Measurements from ENCODE around the gene C1QTNF9.

C1QTNF9 gene

GRCh38 chr13:24293746-24294145, 15.6 kb upstream of the C1QTNF9 start:
- FAIRE-seq = no peak
- TF ChIP-seq CTCF (IDR thresholded peaks at IDR 0.05; ENCODE audit: insufficient read depth, missing control alignments) = no peak
- DNase-seq (ENCODE audit: insufficient read length, low spot score) = no peak

DNA sequence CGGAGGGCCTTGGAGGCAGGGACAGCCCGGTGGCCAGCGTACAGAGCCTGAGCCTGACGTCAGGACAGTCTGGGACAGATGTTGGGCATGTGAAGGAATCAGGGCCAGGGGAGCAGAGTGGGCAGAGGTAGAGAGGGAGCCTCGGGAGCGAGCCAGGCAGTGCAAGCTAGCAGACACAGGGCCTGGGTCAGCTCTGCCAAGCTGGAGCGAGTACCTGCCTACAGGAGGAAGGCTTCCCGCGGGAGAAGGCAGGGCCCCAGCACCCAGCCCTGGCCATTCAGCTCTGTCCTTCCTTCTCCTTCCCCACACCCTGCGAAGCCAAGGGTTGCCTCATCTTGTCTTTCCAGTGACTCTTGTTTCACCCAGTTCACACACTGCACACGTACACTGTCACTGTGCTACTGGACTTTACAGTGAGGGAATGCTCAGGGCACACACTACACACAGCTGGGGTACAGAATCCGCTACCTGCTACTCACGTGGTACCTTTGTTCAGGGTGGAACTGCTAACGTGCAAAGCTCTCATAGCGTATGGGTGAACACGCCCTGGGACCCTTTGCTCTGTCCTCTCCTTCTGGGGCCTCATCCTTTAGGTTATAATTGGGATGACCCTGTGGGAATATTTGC, 9.8 kb upstream of the C1QTNF9 start:
- DNase-seq (ENCODE audit: insufficient read length, low spot score) (no peak), FAIRE-seq (no peak)
- no peak for TF ChIP-seq CTCF (IDR thresholded peaks at IDR 0.05; ENCODE audit: insufficient read depth, missing control alignments)

GRCh38 chr13:24301434-24301833, 7.9 kb upstream of the C1QTNF9 start:
- DNase-seq (ENCODE audit: insufficient read length, low spot score) (no peak), FAIRE-seq (no peak)
- no peak for TF ChIP-seq CTCF (IDR thresholded peaks at IDR 0.05; ENCODE audit: insufficient read depth, missing control alignments)

DNA sequence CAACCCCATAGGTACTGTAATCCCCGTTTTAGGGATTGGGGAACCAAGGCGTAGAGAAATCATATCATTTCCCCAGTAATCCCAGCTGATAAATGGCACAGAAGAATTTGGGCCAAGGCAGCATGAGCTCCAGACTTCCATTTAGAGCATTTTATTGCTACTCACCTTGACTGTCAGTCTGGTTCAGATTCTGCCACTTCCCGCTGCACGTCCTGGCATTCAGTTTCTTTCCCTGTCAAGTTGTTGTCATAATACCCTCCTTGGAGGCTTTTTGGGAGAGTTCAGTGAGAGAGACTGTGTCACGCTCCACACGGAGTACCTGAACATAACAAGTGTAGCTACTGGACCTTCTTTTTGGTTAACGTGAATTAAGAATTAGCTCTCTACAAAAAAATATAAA, 7.5 kb upstream of the C1QTNF9 start:
- FAIRE-seq (no peak), DNase-seq (ENCODE audit: insufficient read length, low spot score) (no peak)
- no peak for TF ChIP-seq CTCF (IDR thresholded peaks at IDR 0.05; ENCODE audit: insufficient read depth, missing control alignments)

DNA sequence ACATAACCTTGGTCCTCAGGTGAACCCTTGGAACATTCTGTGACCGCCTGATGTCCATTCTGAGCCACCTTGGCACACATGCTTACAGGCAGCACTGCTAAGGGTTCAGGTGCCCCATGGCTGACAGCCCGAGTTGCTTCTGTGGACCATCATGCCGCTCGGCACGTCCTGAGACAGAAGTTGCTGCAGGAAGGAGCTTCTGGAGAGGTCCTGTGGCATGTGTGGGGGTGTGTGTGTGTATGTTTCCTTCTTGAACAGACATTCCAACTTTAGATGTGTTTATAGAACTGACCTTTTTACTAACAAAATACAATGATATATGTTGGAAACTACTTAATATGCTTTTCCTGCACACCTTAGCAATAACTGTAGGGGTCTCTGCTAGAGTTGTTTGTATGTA, 4.8 kb upstream of the C1QTNF9 start:
- no peak for DNase-seq (ENCODE audit: insufficient read length, low spot score)
- FAIRE-seq = no peak
- TF ChIP-seq CTCF (IDR thresholded peaks at IDR 0.05; ENCODE audit: insufficient read depth, missing control alignments) = no peak

DNA sequence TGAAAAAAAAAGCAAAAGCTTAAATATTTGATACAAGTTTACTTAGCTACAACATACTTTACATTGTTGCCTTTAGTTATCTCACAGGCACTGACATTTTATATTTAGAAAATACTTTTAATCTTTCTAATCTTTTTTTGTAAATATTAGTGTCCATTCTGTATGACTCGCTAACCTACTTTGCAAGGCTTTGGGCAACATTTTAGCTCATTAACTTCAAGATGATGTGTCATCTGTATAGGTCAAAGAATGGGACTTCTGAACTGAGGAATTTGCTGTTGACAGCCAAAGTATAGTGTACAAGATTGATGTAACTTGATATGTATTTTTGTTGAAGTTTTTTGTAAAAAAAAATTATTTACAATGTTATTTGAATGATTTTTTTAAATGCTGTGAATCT, 2.7 kb upstream of the C1QTNF9 start:
- FAIRE-seq (no peak), DNase-seq (ENCODE audit: insufficient read length, low spot score) (no peak)
- TF ChIP-seq CTCF (IDR thresholded peaks at IDR 0.05; ENCODE audit: insufficient read depth, missing control alignments) = no peak

- no peak for FAIRE-seq
- TF ChIP-seq CTCF (IDR thresholded peaks at IDR 0.05; ENCODE audit: insufficient read depth, missing control alignments) = no peak
- no peak for DNase-seq (ENCODE audit: insufficient read length, low spot score)
Observed at GRCh38 chr13:24307211-24308067, 1.9 kb upstream of the C1QTNF9 start.
